Epithelial cell of proximal tubule (primary cell): Measurements from ENCODE around the gene ALS2CL. TPM values are rescaled to one million over a fixed set of nuclear protein-coding genes. Genes with fewer than 3 reads are reported as not detected.

Source experiments
- DNase-seq: peaks from one replicate; pipeline ENCODE4 v3.0.0-alpha.2; 2011; ENCODE audit warnings: low read depth
- H3K4me3 ChIP-seq: 2 replicates; pipeline ENCODE4 v1.5.1; 2011; ENCODE audit warnings: low read depth, mild to moderate bottlenecking, low read length
- total RNA-seq: library from RNA; depleted of rRNA; stranded (reverse); fragments of >200 nt; gene quantifications from 2 replicates; pipeline ENCODE4 v1.2.3, GENCODE V29; 2015
- TF ChIP-seq, protein P1 (sequence below): conservative IDR thresholded peaks from 2 replicates; pipeline ENCODE4 v1.5.1; 2012; ENCODE audit warnings: low read depth, mild to moderate bottlenecking, low read length

ALS2CL gene
- total RNA-seq, 1 donor from 2014 or later, result 17.8 TPM

DNA sequence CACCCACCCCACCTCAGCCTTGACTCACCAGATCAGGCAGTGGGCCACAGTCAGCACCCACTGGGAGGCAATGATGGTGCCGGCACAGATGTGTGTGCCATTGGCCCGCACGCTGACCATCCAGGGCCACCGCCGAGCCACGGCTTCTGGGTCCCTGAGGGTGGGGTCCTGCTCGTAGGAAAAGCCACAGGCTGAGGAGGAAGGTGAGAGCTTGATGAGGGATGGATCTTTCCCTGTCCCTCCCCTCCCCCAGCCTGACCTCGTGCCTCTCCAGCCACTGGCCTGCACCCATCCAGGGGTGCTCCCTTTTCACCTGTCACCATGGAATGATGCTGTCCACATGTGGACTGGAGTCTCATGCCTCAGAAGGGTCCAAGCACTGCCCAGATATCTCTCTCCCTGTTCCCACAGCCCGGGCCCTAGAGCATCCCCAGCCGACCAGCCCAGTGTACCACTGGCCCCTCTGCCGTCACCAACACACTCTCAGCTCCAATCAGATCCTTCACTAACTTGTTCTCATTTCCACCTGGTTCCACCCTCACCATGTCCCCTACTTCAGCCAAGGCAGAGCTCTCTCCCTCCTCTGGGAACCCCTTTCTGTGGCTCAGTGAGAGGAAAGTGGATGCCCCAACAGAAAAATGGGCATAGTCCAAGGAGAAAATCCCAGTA lies 22.2 kb upstream of the ALS2CL start:
- no peak overlapping the region for H3K4me3 ChIP-seq
- no peak for DNase-seq
- TF ChIP-seq, protein P1, sequence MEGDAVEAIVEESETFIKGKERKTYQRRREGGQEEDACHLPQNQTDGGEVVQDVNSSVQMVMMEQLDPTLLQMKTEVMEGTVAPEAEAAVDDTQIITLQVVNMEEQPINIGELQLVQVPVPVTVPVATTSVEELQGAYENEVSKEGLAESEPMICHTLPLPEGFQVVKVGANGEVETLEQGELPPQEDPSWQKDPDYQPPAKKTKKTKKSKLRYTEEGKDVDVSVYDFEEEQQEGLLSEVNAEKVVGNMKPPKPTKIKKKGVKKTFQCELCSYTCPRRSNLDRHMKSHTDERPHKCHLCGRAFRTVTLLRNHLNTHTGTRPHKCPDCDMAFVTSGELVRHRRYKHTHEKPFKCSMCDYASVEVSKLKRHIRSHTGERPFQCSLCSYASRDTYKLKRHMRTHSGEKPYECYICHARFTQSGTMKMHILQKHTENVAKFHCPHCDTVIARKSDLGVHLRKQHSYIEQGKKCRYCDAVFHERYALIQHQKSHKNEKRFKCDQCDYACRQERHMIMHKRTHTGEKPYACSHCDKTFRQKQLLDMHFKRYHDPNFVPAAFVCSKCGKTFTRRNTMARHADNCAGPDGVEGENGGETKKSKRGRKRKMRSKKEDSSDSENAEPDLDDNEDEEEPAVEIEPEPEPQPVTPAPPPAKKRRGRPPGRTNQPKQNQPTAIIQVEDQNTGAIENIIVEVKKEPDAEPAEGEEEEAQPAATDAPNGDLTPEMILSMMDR, result no peak

DNA sequence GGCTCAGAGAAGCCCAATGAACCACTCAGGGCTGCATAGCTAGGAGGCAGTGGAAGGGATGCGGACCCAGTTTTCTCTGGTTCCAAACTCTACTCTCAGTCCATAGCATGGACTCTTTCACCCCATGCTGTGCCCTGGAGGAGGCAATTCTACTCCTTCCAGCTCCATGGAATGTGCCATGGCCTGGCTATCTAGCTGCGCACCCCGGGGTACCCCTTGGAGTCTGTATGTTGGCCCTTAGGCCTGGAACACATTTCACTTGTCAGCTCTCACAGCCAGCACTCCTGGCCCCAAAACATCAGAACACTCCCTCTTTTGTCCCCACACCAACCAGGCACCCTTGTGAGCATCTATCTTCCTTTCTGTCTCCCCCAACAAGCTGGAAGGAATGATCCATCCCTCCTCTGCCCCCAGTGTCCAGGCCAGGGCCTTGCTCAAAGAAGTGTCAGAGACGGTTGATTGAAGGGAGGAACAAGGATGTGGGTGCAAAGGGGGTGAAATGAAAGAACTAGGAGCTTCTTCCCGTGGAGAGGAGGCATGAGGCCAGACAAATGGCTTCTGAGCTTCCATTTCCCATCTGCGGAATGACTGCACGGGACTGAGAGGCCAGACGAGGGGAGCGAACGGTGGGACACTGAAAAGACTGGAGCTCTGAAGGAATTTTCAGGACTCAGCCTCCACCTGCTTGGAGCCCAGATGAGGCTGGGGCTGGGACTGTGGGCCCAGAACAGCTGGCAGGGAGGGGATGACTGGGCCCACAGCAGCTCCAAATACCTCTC lies 21.4 kb upstream of the ALS2CL start:
- H3K4me3 ChIP-seq, result no peak overlapping the region
- TF ChIP-seq, protein P1, result no peak
- DNase-seq, result no peak

DNA sequence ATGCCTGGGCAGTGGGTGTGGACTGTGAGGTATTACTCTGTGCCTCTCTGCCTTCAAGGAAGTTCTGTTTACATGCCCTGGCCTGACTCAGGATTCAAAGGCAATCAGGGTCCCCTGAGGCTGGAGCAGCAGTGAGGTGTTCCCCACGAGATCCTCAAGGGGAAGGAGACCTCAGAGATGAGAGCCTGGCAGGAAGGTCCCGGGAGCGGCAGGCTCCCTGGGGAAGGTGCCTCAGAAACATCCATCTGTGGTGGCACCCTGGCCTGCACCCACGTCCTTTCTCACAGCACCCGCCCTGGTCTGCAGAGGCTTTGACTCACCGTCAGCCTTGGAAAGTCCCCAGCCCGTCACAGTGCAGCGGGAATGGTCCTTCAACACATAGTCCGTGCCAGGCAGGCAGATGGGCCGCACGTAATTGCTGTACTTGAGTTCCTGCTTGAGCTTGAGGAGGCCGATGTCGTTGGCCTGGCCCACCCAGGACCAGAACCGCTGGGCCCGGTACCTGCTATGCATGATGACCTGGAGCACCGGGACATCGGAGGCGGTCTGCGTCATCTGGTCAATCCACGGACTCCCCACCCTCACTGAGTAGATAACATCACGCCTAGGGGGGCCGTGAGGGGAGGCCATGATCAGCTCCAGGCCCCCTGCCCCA lies 20.5 kb upstream of the ALS2CL start:
- H3K4me3 ChIP-seq, result no peak overlapping the region
- TF ChIP-seq, protein P1, result no peak
- no peak for DNase-seq

DNA sequence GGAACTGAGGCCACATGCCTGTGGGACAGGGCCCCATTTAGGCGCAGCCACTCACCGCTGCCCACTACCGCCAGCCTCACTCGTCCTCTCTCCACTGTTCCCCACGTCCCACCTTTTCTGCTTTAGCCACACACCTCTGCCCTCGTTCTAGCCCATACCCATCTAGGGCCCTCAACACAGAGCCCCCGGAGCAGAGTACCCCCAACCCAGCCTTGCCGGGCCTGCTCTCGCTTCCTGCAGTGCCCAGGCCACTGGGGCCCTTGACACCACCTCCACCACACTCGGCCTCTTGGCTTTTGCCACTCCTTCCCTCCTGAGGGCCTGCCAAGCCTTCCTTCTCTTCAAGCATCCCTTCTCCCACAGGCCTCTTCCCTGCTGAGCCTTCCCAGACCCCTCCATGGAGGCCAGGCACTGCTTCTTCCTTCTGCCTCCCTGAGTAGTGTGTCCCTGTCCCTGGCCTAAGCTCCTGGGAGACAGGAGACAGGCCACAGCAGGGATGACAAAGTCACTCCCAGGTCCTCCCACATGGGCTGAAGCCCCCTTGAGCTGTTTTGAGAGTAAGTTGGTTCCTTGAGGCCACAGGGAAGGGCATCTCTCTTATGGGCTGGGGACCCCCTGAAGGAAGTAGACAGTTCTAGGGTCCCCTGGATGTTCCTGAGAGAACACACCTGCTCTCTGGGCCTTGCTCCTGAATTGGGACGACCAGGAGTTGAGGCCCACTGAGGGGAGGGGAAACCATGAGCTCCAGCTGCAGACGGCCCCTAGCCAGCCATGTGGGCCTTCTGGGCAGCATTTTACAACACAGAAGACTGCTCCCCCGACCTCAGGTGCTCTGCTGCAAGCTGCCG lies 19.8 kb upstream of the ALS2CL start:
- no peak overlapping the region for H3K4me3 ChIP-seq
- TF ChIP-seq, protein P1, result no peak
- no peak for DNase-seq

DNA sequence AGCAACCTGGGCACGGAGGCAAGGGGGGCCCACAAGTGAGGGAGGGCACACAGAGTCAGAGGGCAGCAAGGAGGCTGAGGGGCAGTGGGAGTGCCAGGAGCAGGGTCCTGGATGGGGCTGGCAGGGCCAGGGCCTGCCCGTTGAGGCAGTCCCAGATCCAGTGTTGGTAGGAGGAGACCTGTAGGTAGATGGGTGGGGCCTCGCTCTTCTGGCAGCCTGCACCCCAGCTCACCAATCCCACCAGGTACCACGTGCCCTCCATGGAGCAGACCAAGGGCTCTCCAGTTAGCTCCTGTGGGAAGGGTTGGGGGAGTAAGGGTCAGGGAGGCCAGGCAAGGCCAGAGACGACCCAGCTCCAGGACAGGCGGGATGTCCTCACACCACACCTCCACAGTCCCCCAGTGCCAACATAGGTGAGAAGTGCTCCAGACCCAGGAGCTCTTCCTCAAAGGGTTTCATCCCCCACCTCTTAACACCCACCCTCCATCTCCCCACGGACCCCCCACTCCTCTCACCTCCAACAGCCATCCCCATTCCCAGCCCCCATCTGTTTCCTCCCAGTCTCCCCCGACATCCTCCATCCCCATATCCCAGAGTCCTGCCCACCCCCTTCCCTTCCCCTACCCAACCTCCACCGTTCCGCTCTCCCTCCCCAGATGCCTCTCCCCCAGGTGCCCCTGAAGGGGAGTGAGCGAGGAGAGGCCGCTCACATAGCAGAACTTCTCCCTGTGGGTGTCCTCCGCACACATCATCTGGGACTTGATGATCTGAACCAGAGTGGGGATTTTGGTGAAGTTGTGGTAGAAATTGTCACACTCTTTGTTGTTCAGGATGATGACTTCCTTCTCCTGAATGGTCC lies 18.9 kb upstream of the ALS2CL start:
- TF ChIP-seq, protein P1, result no peak
- no peak for DNase-seq

DNA sequence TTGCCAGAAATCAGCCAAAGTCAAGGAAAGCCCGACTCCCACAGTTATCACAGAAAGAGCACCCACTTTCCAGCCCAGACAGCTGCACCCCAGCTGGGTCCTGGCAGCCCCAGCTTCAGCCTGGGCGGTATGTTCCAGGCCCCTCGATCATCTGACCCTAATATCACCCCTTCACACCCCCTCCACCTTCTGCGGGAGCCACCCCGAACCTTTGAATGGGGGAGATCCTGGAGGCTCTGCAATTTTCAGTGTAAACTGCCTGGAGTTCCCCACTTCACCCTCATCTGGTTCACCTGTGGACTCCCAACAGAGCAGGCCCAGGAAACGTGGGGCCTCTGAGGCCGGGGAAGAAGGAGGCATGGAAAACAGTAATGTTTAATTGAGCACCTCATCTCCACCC lies 18.3 kb upstream of the ALS2CL start:
- DNase-seq, result no peak
- no peak overlapping the region for H3K4me3 ChIP-seq
- TF ChIP-seq, protein P1, result no peak

More for the DNA sequence above, 18.9 kb upstream of the ALS2CL start:
- no peak overlapping the region for H3K4me3 ChIP-seq
